NT2/D1 (cell line): ENCODE results near the gene RBKS.

Source experiments
- SUZ12 ChIP-seq: IDR thresholded peaks from 2 replicates; pipeline ENCODE4 v1.6.1; 2011; ENCODE audit not compliant: insufficient read length, insufficient read depth; ENCODE audit errors: extremely low read depth
- ZNF274 ChIP-seq: IDR thresholded peaks from 2 replicates; pipeline ENCODE4 v1.6.1; 2011; ENCODE audit warnings: mild to moderate bottlenecking, low read depth, low read length

DNA sequence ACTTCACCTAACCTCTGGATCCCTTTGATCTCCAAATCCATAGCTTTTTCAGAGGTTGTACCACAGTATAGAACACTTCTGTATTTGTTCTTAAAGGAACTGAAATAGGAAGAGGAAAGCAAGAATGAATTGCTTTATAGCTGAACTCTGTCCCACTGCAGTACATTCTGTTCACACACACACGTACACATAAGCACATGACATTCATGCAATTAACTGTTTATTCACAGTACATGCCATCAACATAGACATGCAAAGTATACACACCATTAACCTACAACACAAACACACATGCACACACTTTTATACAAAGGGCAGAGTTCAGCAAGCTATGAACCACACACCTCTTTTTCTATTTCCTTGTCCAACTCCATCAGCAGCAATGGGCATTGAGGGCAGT lies 75.4 kb downstream of the RBKS start:
- TF ChIP-seq SUZ12 (no peak), ZNF274 (no peak)
